HS-5 (cell line): ENCODE measurements around the gene NUP43.
"Not testable (repeated sequence)": the region's sequence is repeated elsewhere in the genome, so short reads cannot be mapped to it uniquely, and the experiment has no call there.

Experiments
- DNase-seq: peaks from one replicate; pipeline ENCODE4 v3.0.0-alpha.2; 2012; ENCODE audit warnings: low read depth

NUP43 gene

GRCh38 chr6:149749082-149749593, 2.8 kb upstream of the NUP43 start:
- not testable (repeated sequence) for DNase-seq

- not testable (repeated sequence) for DNase-seq
These were observed 1.1 kb downstream of the NUP43 start for GRCh38 chr6:149745252-149745651.

- DNase-seq: no peak
These were observed 11.4 kb downstream of the NUP43 start for GRCh38 chr6:149734915-149735314.

GRCh38 chr6:149733089-149733720, 13.1 kb downstream of the NUP43 start:
- DNase-seq: no peak

GRCh38 chr6:149729824-149730223, 16.5 kb downstream of the NUP43 start:
- no peak for DNase-seq

GRCh38 chr6:149728499-149729234, 17.7 kb downstream of the NUP43 start:
- no peak for DNase-seq

GRCh38 chr6:149727793-149728498, 18.4 kb downstream of the NUP43 start:
- no peak for DNase-seq

GRCh38 chr6:149725785-149726184, 20.5 kb downstream of the NUP43 start:
- DNase-seq: no peak

GRCh38 chr6:149723771-149724417, 22.4 kb downstream of the NUP43 start:
- DNase-seq: peak; percentile 35

GRCh38 chr6:149723262-149723661, 23.1 kb downstream of the NUP43 start:
- no peak for DNase-seq

GRCh38 chr6:149719531-149719930, 26.8 kb downstream of the NUP43 start:
- no peak for DNase-seq

- peak; percentile 37 for DNase-seq
These were observed 28.5 kb downstream of the NUP43 start, which contains the start of gene LATS1 for GRCh38 chr6:149717588-149718458. TSS of gene LATS1 (minus strand) at chr6:149718101. CDS start at chr6:149702126, 15,975 bp downstream.

- DNase-seq: no peak
These were observed 29.1 kb downstream of the NUP43 start for GRCh38 chr6:149717255-149717587.

- DNase-seq: no peak
These were observed 30.0 kb downstream of the NUP43 start for GRCh38 chr6:149716181-149716963.

- DNase-seq: no peak
These were observed 31.9 kb downstream of the NUP43 start for GRCh38 chr6:149714442-149714841.

GRCh38 chr6:149711711-149712110, 34.6 kb downstream of the NUP43 start:
- no peak for DNase-seq

GRCh38 chr6:149701714-149702113, 44.6 kb downstream of the NUP43 start:
- DNase-seq: no peak

GRCh38 chr6:149699150-149699549, 47.2 kb downstream of the NUP43 start:
- DNase-seq: no peak

GRCh38 chr6:149698175-149698574, 48.2 kb downstream of the NUP43 start:
- no peak for DNase-seq

- peak; percentile 19 for DNase-seq
These were observed 49.4 kb downstream of the NUP43 start for GRCh38 chr6:149696901-149697300.

GRCh38 chr6:149694921-149695320, 51.4 kb downstream of the NUP43 start:
- no peak for DNase-seq
